Tongue (tissue), 2 donors: ENCODE data around the gene FBXO30. TPM values are rescaled to one million over a fixed set of nuclear protein-coding genes. Genes with fewer than 3 reads are reported as not detected.

Source experiments
- DNase-seq: peaks from one replicate; pipeline ENCODE4 v3.0.0-alpha.2; 2015
- total RNA-seq: library from RNA; depleted of rRNA; stranded (reverse); fragments of >200 nt; gene quantifications from one replicate; pipeline ENCODE4 v1.2.3, GENCODE V29; 2014

The FBXO30 gene, protein sequence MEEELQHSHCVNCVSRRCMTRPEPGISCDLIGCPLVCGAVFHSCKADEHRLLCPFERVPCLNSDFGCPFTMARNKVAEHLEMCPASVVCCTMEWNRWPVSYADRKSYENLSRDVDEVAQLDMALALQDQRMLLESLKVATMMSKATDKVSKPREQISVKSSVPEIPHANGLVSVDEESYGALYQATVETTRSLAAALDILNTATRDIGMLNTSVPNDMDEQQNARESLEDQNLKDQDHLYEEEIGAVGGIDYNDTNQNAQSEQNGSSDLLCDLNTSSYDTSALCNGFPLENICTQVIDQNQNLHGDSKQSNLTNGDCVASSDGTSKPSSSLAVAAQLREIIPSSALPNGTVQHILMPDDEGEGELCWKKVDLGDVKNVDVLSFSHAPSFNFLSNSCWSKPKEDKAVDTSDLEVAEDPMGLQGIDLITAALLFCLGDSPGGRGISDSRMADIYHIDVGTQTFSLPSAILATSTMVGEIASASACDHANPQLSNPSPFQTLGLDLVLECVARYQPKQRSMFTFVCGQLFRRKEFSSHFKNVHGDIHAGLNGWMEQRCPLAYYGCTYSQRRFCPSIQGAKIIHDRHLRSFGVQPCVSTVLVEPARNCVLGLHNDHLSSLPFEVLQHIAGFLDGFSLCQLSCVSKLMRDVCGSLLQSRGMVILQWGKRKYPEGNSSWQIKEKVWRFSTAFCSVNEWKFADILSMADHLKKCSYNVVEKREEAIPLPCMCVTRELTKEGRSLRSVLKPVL
- total RNA-seq: 25.7 TPM

DNA sequence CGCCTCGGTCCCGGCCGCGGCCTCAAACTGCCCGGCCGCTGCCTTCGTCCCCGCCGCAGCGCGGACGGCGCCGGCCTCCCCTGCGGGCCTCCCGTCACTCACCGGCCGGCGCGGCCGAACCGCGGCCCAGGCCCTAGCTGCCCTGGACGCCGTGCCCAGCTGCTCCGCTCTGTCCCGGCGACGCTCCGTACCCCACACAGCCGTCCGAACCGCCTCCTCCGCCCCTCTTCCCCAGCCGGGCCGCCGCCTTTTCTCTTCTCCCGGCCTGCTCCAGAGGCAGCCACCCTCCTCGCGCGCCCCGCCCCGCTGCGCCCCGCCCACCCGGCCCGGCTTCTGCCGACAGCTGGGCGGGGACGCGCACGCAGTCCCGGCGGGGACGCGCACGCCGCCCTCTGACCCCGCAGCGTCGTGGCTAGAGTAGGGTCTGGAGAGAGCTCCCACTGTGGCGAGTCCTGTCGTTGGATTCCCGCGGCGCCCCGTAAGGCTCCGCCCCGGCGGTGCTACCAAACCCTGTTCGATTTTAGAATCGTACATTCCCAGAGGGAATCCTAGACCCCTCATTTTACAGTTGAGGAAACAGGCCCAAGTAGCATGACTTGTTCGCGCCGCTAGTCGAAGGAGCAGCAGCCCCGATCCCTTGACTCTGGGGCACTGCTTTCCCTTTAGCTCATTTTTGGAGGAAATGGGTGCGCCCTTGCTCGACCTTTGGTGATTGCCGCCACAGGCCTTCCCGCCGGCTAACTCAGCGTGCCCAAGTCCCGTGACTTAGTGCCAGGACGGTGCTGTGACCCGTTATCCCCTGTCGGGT lies at the start of gene FBXO30:
Gene FBXO30, minus strand, starts transcription at position 295 of the 808 bp plus-strand sequence. CDS start 8,390 bp downstream, outside the sequence.
- peak; percentile 95 for DNase-seq

DNA sequence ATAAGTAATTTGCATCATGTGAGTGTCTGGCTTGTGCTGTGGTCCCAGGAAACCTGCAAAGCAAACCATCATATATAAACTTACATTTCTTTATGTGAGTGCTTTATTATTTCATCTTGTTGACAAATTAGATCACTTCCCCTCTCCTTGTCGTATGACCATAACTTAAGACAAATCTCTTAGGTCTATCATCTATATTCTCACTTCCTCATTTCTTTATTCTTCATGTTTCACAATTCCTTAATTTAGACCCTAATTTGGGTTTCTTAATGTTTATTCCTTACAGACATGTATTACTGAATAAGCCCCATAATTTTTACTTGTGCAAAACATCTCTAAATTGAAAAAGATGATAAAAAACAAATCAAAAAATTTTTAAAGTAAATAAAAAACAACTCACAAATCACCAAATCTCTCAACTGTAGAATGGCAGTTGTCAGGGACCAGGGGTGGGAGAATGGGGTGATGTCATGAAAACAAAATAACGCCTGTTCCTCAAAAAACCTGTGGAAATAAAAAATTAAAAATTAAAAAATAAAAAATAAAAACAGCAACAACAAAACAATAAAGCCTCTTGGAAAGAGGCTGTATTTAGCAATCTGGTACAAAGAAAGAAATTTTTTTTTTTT lies 49.5 kb upstream of the FBXO30 start:
- no peak for DNase-seq

DNA sequence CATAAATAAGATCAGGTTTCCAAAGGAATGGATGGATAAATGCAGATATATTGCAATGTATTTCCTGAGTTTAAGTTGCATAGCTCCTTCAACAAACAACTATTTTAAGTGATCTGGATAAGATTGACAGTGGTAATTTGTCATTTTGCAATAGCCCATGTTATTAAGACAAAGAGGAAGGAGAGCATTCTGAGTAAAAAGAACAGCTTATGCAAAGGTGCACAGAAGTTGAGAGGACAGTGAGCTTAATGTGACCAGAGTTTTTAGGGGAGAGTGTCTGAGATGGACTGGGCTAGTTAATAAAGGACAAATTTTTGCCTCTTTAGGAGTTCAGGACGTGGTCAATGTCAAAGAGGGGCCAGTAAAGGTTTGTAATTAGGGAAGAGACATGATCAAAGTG lies 48.8 kb upstream of the FBXO30 start:
- DNase-seq: no peak

DNA sequence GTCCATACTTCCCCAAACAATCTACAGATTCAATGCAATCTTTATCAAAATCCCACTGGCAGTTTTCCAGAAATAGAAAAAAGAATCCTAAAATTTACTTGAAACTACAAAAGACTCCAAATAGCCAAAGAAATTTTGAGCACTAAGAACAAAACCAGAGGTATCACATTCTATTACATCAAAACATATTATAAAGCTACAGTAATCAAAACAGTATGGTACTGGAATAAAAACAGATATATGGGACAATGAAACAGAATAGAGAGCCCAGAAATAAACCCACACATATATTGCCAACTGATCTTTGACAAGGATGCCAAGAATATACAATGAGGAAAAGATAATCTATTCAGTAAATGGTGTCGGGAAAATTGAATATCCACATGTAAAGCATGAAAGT lies 46.0 kb upstream of the FBXO30 start:
- DNase-seq: no peak

DNA sequence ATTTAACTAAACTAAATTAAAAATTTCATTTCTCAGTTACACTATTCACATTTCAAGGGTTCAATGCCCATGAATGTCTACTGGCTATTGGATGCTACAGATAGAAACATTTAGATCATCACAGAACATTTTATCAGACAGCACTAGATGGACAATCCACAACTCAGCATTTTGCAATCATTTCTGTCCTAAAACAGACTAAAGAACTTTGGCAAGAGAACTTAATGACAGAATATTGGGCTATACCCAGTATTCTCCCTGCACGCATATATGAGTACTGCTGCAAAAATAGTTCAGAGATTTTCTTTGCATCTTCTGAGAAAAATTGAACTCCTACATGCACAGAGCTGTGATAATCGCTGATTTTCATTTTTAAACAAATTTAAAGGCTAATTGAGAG lies 36.1 kb upstream of the FBXO30 start:
- DNase-seq: no peak

DNA sequence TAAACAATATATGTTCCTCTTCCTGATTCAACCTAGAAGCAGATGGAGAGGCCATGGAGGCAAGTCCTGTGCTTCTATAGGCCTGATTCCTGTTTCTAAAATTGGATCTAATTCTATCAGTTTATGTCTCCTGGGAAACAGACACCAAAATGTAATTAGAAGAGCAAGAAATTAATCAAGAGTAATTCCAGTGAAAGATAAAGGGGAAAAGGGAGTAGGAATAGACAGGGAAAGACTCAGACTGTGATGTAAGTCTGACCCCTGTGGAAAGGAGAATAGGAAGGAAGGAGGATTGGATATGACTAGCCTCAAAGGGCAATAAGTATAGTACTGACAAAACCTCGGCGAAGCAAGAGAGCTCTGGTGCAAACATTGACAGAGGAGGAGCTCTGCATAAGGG lies 33.9 kb upstream of the FBXO30 start:
- no peak for DNase-seq

DNA sequence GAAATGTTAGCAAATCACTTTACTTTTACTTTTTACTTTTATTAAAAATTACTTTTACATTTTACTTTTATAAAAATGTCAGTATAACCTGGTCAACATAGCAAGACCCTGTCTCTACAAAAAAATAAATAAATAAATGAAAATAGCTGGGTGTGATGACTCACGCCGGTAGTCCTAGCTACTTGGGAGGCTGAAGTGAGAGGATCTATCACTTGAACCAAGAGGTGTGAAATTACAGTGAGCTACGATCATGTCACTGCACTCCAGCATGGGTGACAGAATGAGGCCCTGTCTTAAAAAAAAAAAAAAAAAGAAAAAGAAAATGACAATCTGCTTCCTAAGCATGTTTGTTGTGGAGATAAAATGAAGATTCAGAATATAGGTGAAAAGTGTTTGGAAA lies 31.0 kb upstream of the FBXO30 start:
- DNase-seq: no peak

DNA sequence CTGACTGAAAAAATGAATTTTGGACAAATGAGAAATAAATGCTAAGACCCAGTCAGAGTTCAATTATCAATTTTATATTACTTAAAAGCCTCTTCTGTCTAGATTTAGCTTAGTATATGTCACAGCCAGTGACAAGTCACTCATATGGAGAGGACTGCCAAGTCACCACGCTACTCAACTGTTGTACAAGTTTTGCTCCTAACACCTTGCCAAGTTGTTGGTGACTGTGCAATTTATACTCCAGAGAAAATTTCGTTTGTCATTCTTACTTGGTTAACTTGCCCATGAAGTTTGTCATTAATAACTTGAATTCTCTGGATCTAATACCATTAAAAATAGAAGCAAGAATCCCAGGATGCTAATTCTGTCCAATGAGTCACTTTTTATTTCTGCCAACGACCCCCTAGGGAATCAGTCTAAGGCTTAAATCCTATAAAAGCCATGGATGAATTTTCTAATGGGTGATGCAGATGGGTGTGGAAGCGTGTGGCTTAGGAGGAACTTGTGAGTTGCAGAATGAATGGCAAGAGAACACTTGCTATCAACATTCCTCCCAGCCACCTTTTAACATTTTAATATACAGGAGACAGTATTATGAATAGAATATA lies 30.4 kb upstream of the FBXO30 start:
- DNase-seq: no peak

DNA sequence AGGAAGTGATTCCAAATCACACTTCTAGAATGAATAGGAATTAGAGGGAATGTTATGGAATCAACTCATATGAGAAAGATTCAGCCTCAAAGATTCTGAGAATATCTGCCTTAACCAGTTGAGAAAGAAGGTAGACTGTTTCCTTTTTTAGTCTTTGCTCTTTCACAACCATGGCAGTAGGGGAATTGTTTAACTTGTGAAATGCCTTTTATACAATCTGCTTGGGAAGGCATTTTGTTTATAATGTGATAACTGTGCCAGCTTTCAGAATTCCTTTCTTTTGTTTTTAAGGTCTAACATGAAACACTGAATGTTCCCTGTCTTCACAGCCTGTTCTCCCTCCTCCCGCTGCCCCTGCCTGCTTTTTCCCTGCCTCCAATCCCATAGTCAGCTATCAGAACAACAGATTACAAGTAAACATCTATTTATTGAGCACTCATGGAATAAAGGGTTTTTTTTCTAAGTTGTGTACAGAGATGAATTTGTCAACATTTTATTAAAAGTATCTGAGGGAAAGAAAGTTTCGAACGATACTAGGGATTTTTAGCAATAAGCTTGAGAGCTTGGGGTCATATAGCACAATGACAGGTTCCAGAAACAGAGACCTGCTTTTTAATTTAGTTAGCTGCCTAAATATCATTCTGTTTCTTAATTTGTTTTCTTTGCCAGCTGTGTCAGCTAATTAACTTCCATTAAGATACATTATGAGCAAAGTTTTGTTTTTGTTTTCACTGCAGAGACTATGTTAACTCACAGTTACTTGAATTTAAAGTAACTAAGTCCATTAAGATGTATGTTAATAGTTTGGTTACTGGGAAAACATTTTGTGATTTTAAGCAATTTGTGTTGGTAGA lies 28.3 kb upstream of the FBXO30 start:
- DNase-seq: no peak

DNA sequence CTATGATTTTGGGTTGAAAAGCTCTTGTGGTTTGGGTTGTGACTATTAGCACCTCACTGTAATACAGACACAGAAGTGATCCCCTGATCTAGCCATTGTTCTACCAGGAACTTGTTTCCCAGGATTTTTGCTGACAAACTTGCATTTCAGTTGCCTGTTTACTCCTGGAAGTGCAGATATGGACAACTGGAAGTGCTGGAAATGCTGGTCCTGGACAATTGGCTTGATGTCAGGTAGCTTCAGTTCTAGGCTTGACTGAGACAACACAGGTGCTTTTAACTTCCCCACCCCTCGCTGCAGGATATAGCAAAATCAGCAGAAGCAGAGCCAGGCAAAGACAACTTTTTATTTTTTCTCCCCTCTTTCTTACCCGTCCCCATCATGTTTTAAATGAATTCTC lies 27.1 kb upstream of the FBXO30 start:
- no peak for DNase-seq

DNA sequence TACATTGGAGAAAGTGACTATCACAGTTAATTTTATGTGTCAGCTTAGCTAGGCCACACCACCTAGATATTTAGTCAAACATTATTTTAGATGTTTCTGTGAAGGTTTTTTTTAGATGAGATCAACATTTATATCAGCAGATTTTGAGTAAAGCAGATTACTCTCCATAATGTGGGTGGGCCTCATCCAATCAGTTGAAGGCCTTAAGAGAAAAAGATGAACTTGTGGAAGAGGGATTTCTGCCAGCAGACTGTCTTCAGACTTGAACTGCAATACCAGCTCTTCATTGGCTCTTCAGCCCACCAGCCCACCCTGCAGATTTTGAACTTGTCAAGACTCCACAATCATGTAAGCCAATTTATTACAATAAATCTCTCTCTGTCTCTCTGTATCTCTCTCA lies 25.1 kb upstream of the FBXO30 start:
- no peak for DNase-seq

DNA sequence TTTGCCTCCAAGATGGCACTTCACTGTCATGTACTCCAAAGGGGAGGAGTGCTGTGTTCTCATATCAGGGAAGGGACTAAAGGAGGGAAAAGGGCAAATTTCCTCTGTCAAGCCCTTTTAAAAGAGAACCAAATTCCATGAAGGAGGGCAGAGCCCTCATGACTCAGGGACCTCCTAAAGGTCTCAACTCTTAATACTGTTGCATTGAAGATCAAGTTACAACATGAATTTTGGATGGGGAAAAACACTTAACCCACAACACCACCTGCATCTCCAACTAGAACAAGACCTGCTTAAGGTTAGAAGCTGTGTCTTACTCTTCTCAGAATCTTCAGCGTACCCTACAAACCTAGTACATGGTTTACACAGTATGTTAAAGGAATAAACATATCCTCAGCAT lies 23.7 kb upstream of the FBXO30 start:
- DNase-seq: no peak

DNA sequence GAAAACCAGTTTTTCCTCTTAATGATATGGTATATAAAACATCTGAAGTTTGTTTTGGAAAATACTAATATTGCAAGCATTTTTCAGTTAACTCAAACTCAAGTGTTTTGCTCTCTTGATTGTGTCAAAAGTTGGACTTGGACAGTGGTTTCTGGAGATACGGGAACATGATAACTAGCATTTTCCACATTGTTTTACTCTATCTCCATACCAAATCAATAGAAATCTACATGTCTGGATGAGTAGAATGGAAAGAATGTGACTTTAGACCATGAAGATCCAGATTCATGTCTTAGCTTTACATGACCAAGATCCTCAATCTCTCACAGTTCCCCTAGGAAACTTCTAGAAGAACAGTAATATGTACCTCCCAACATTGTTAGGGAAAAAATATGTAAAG lies 22.2 kb upstream of the FBXO30 start:
- DNase-seq: no peak

DNA sequence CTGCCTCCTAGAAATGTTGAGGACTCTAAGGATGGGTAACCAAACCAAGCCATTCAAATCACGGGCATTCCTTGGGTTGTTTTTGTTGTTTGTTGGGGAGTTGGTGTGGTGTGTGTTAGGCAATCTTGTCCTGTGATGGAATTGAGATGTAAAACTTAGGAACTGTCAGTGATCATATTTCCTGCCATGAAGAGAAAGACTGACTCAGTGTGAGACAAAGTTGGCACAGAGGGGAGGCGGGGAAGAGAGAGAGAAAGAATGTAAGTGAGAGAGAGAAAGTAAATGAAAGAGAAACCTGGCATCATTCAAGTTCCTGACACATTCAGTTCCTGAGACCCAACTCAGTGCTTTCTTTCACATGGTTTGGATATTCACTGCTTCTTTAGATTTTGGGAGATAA lies 21.6 kb upstream of the FBXO30 start:
- DNase-seq: no peak

DNA sequence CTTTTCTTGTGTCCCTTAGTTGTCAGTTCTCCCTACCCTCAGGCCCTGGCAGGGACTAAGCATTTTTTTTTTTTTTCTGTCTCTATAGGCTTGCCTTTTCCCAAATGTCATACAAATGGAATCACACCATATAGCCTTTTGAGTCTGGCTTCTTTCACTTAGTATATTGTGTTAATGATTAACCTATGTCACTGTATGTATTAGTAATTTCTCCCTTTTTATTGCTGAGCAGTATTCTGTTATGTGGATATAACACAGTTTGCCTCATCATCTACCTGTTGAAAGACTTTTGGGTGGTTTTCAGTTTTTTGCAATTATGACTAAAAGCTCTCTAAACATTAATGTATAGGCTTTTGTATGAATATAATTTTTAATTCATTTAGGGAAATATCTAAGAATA lies 16.0 kb upstream of the FBXO30 start:
- DNase-seq: no peak

DNA sequence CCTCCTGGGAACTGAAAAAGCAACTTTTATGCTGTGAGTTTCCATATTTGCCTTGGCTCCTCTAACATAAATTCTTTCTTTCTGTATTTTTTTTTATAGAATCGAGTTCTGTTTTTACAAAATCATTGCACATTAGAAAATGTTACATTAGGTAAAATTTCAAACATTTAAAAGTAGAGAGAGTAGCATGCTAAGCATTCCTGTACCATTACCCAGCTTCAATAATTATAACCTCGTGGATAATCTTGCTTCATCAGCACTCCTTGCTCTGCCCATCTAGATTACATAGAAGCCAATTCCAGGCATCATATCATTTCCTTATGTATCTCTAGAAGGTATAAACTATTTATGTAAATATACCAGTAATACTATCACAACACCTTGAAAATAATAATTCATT lies 15.4 kb upstream of the FBXO30 start:
- DNase-seq: no peak

DNA sequence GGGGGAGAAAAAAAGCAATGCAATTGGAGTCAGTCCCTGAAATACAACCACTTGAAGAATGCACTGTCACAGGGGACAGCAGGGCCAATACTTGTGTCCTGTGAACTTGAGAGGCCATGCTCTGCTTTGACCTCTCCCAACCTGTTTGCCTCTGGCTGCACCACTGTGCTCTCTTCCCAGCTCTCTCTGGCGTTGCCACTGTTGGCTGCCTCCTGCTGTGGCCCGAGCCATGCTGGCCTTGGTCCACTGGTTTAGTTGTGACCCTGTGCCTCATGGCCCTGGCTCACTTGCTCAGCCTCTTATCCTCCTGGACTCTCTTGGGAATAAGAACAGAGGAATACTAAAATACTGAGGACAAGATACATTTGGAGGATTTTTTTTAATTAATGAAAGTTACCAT lies 14.5 kb upstream of the FBXO30 start:
- no peak for DNase-seq

DNA sequence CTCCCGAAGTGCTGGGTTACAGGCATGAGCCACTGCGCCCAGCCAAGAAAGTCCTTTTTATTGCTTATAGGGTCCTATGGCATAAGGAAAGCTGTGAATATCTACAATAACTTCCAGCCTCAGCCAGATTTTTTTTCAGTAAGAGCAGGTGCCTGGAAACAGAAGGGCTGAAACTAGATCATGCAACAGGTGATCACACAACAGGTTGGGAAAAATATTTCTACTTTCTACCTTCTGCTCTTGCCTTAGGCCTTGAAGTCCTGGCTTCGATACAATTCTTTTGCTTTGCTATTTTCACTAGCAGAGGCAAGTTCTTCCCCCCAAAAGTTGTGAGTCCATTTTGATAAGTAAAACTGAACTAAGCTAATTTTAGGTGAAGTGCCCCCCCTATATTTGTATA lies 9.7 kb upstream of the FBXO30 start:
- no peak for DNase-seq

DNA sequence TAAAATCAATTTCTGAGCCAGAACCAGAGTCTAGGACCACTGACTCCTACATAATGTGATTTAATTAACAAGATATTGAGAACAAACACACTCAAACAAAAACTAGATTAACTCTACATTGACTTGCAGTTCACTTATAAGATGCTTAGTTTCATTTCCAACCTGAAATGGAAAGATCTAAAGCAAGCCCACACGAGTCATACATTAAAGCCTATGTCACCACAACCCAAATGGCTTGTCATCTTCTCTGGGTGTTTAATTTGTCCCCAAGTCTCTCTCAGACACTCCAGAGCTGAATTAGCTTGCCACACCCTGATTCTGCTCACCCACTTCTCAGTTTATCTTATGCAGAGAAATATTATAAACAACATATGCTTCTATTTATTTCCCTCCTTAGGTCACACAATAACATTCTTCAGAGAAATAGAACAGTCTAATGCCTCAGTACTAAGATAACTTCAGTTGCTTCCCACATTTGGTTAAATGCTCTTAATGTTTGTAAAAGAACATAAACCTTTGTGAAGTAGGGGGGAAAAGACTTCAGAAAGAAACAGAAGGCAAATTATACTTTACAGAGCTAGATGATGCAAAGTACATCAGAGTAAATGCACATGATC lies 8.8 kb upstream of the FBXO30 start:
- no peak for DNase-seq

DNA sequence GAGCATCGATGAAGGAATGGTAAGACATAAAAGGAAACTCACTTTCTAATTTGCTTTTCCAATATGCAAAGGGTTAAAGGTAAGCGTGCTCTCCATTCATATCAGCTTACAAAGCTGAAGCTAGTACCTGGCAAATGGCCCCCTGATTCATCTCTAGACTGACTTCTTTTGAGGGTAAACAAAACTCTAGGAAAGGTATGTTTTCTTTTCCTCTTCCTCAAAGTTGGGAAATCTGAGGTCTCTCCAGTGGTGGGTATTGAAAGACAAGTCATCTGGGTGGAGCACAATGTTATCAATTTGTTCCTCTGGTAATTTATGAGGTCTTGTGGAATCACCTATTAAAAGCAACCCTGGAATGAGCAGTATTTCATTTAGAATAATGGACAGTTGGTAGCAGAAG lies 7.9 kb upstream of the FBXO30 start:
- no peak for DNase-seq

DNA sequence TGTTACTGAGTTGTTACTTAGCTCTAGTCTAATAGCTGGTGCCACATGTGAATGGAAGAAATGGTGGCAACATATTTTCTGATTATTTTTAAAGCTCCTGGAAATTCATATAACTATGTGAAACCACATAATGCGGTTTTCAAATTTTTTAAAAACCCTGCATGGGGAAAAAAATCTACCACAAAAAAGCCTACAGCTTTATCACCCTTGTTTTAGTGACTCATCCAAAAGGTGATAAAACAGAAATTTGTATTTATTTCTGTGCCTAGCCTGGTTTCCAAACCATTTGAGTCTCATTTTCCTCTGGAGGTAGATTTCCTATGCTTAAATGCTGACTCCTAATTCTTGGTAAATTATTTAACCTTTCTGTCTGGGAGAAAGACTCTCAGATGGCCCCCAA lies 5.4 kb upstream of the FBXO30 start:
- DNase-seq: no peak
